Measurements from ENCODE around the gene TENM3. TPM values are rescaled to one million over a fixed set of nuclear protein-coding genes. Genes with fewer than 3 reads are reported as not detected.

TENM3 gene
- total and polyA plus RNA-seq, 2 of the 8 experiments (the other 6 are each of a cell fraction or from before 2014, with no cell fraction given), result 36.9 to 69.3 TPM

GRCh38 chr4:182846036-182846435, 602.8 kb downstream of the TENM3 start:
- Histone ChIP-seq H3K27me3 (replicated peaks in 1 of 4; ENCODE audit: control insufficient read depth in 3 of 4, extremely low read depth in 1 of 4, insufficient read depth in 3 of 4, low read length in 3 of 4) (no peaks in the 10 kb centered on the region), H3K14ac (ENCODE audit: insufficient read length) (no peak overlapping the region), H3K4me1 (replicated peaks in 1 of 4; ENCODE audit: control insufficient read depth in 3 of 4, insufficient read depth in 4 of 4, low read length in 3 of 4) (peaks cover 0 to 3% (median 1%) of the 10 kb centered on the region in 4 experiments; a peak in 2 of 7 replicates), H3K4me3 (ENCODE audit: extremely low read depth in 1 of 4, insufficient read depth in 2 of 4, low read depth in 3 of 4, low read length in 4 of 4) (no peak overlapping the region), H3K18ac (ENCODE audit: extremely low read depth, low read length) (no peak overlapping the region), H3K79me1 (ENCODE audit: low read depth, low read length) (no peaks in the 10 kb centered on the region), H3K79me2 (ENCODE audit: control insufficient read depth in 1 of 2, insufficient read depth in 2 of 2, low read length in 2 of 2) (no peaks in the 10 kb centered on the region), H2AK5ac (ENCODE audit: low read depth, low read length) (no peak overlapping the region), H4K8ac (ENCODE audit: extremely low read depth, insufficient read depth, low read length) (no peak overlapping the region), H3K27ac (ENCODE audit: low read depth, low read length) (no peak overlapping the region), H2AFZ (ENCODE audit: low read length) (no peak overlapping the region), H3K56ac (replicated peaks; ENCODE audit: insufficient read length, low read depth, low read length) (no peak overlapping the region), H3K9ac (replicated peaks in 1 of 4; ENCODE audit: extremely low read depth in 1 of 4, low read depth in 3 of 4, low read length in 3 of 4) (no peak overlapping the region), H3K36me3 (ENCODE audit: control insufficient read depth in 2 of 4, insufficient read depth in 4 of 4, low read length in 3 of 4) (no peaks in the 10 kb centered on the region), H3K23ac (ENCODE audit: insufficient read length) (no peak overlapping the region), H3K4ac (replicated peaks; ENCODE audit: insufficient read length, low read depth, low read length) (no peak overlapping the region), H3K9me3 (ENCODE audit: insufficient read depth in 2 of 2, low read depth in 1 of 2, low read length in 1 of 2) (no peaks in the 10 kb centered on the region), H2BK15ac (ENCODE audit: low read length) (no peak overlapping the region), H3K4me2 (ENCODE audit: insufficient read depth in 1 of 2, low read depth in 2 of 2, low read length in 2 of 2) (no peak overlapping the region), H4K20me1 (replicated peaks in 1 of 2; ENCODE audit: control insufficient read depth in 1 of 2, insufficient read depth in 2 of 2, low read length in 2 of 2) (no peaks in the 10 kb centered on the region), H2BK5ac (ENCODE audit: low read depth, low read length) (no peak overlapping the region), H4K91ac (replicated peaks; ENCODE audit: insufficient read length, low read length) (no peak overlapping the region), H2BK120ac (replicated peaks; ENCODE audit: low read depth, low read length) (no peak overlapping the region), H3K23me2 (ENCODE audit: low read depth, low read length) (no peaks in the 10 kb centered on the region), H2BK20ac (ENCODE audit: low read length) (no peak overlapping the region), H2BK12ac (ENCODE audit: low read depth, low read length) (no peak overlapping the region), H4K5ac (ENCODE audit: insufficient read length, low read depth, low read length) (no peak overlapping the region)
- POLR2A ChIA-PET (ENCODE audit: partially characterized antibody), result no interaction called here
- WGBS, 2 experiments (ENCODE audit: extremely low coverage in 1 of 2, insufficient coverage in 1 of 2, insufficient read length in 1 of 2, insufficient replicate concordance in 2 of 2, low coverage in 1 of 2, low lambda C conversion rate in 2 of 2, missing lambda C conversion rate in 1 of 2), result 92% methylated on average over 8 of the region's 8 CpGs; no CpG with 5 or more reads in 1 of the 2 experiments
- TF ChIP-seq HDAC6 (IDR thresholded peaks at IDR 0.05; ENCODE audit: low read depth, low read length) (no peak), JUN (IDR thresholded peaks at IDR 0.05; ENCODE audit: low read depth, low read length) (no peak), SP1 (IDR thresholded peaks at IDR 0.05; ENCODE audit: low read depth, low read length) (no peak), SRF (IDR thresholded peaks at IDR 0.05; ENCODE audit: low read depth, low read length) (no peak)
- DNase-seq (ENCODE audit: low read depth in 1 of 2, low spot score in 2 of 2), result no peak
- FAIRE-seq, result no peak
- CTCF ChIA-PET (ENCODE audit: partially characterized antibody), result interaction anchor here (0.9 to 2.3 kb wide), 3 partner anchors 16 to 79 kb away, joined by 3 to 10 read pairs (median 5); no protein-coding TSS in a partner anchor
